HG03064 (cell line): ENCODE results near the gene DENND1C.
"Not testable (repeated sequence)": the region's sequence is repeated elsewhere in the genome, so short reads cannot be mapped to it uniquely, and the experiment has no call there.

Experiments used
- ATAC-seq: cut with Tn5 transposase; IDR thresholded peaks from one replicate; pipeline ENCODE4 v1.9.1; 2021; ENCODE audit warnings: low read depth; ENCODE audit not compliant: unreplicated experiment

Gene DENND1C

GRCh38 chr19:6457958-6458694, 23.5 kb downstream of the DENND1C start:
- no peak for ATAC-seq

GRCh38 chr19:6455924-6456323, 25.7 kb downstream of the DENND1C start:
- no peak for ATAC-seq

GRCh38 chr19:6453951-6454565, 27.5 kb downstream of the DENND1C start:
- no peak for ATAC-seq

- ATAC-seq: no peak
Measured at GRCh38 chr19:6452899-6453298, 28.7 kb downstream of the DENND1C start.

GRCh38 chr19:6452223-6452614, 29.4 kb downstream of the DENND1C start:
- ATAC-seq: no peak

- no peak for ATAC-seq
Measured at GRCh38 chr19:6451583-6452222, 29.9 kb downstream of the DENND1C start.

GRCh38 chr19:6450166-6450565, 31.4 kb downstream of the DENND1C start:
- no peak for ATAC-seq

GRCh38 chr19:6448045-6448444, 33.5 kb downstream of the DENND1C start:
- ATAC-seq: no peak

GRCh38 chr19:6446452-6446851, 35.1 kb downstream of the DENND1C start:
- ATAC-seq: no peak

GRCh38 chr19:6443986-6444385, 37.6 kb downstream of the DENND1C start:
- ATAC-seq: no peak

- ATAC-seq: no peak
Measured at GRCh38 chr19:6442087-6442688, 39.4 kb downstream of the DENND1C start.

- no peak for ATAC-seq
Measured at GRCh38 chr19:6440905-6441304, 40.7 kb downstream of the DENND1C start.

GRCh38 chr19:6439743-6440142, 41.8 kb downstream of the DENND1C start:
- ATAC-seq: no peak

- no peak for ATAC-seq
Measured at GRCh38 chr19:6433663-6434062, 47.9 kb downstream of the DENND1C start, which contains the start of gene SLC25A41. TSS of gene SLC25A41 (minus strand) at chr19:6433763. CDS start at chr19:6433693, 70 bp downstream.

- ATAC-seq: no peak
Measured at GRCh38 chr19:6433165-6433564, 48.4 kb downstream of the DENND1C start.

- ATAC-seq: no peak
Measured at GRCh38 chr19:6431891-6432290, 49.7 kb downstream of the DENND1C start.

- no peak for ATAC-seq
Measured at GRCh38 chr19:6429419-6430221, 52.0 kb downstream of the DENND1C start.

GRCh38 chr19:6428692-6429418, 52.7 kb downstream of the DENND1C start:
- not testable (repeated sequence) for ATAC-seq

- ATAC-seq: no peak
Measured at GRCh38 chr19:6427131-6427530, 54.5 kb downstream of the DENND1C start.
